H9 (cell line): ENCODE data around the gene TAF4. TPM values are rescaled to one million over a fixed set of nuclear protein-coding genes. Genes with fewer than 3 reads are reported as not detected.

ENCODE experiments used
- DNase-seq: peaks from one replicate; pipeline ENCODE4 v3.0.0-alpha.2; 2017
- H2AFZ ChIP-seq: one replicate; pipeline ENCODE4 v1.6.1; 2013; ENCODE audit warnings: mild to moderate bottlenecking, low read length, control low read depth, moderate library complexity
- H2AK5ac ChIP-seq: 2 replicates; pipeline ENCODE4 v1.6.1; 2013; ENCODE audit warnings: low read length, control low read depth, mixed read lengths; ENCODE audit not compliant: insufficient read length
- H2BK120ac ChIP-seq: one replicate; pipeline ENCODE4 v1.6.1; 2013; ENCODE audit warnings: low read depth, mild to moderate bottlenecking, low read length, control low read depth, inconsistent platforms; ENCODE audit not compliant: poor library complexity, severe bottlenecking
- H2BK12ac ChIP-seq: 2 replicates; pipeline ENCODE4 v1.6.1; 2013; ENCODE audit warnings: low read length, control low read depth, mixed read lengths, low read depth; ENCODE audit not compliant: insufficient read length
- H2BK15ac ChIP-seq: 2 replicates; pipeline ENCODE4 v1.6.1; 2013; ENCODE audit warnings: low read depth, low read length, control low read depth
- H2BK20ac ChIP-seq: one replicate; pipeline ENCODE4 v1.6.1; 2013; ENCODE audit warnings: low read depth, mild to moderate bottlenecking, low read length, control low read depth, inconsistent platforms; ENCODE audit not compliant: poor library complexity, severe bottlenecking
- H2BK5ac ChIP-seq: 2 replicates; pipeline ENCODE4 v1.6.1; 2013; ENCODE audit warnings: low read length, control low read depth, mixed read lengths; ENCODE audit not compliant: insufficient read length
- H3K14ac ChIP-seq: 2 replicates; pipeline ENCODE4 v1.6.1; 2013; ENCODE audit warnings: low read length, control low read depth; ENCODE audit not compliant: insufficient read depth
- H3K18ac ChIP-seq: 2 replicates; pipeline ENCODE4 v1.6.1; 2013; ENCODE audit warnings: low read depth, mild to moderate bottlenecking, mixed read lengths, low read length, control low read depth; ENCODE audit not compliant: insufficient read length
- H3K23ac ChIP-seq: 2 replicates; pipeline ENCODE4 v1.6.1; 2013; ENCODE audit warnings: low read length, control low read depth, mixed read lengths, low read depth; ENCODE audit not compliant: insufficient read length
- H3K23me2 ChIP-seq: 2 replicates; pipeline ENCODE4 v1.6.1; 2013; ENCODE audit warnings: low read depth, mild to moderate bottlenecking, mixed read lengths, low read length, control low read depth; ENCODE audit not compliant: insufficient read length, poor library complexity, severe bottlenecking
- H3K27ac ChIP-seq: 2 replicates; pipeline ENCODE4 v1.5.1; 2013; ENCODE audit warnings: low read length, control low read depth, mixed read lengths, low read depth; ENCODE audit not compliant: insufficient read length
- H3K27me3 ChIP-seq: 2 replicates; pipeline ENCODE4 v1.6.1; 2013; ENCODE audit warnings: low read length, control low read depth, inconsistent platforms; ENCODE audit not compliant: insufficient read depth
- H3K4ac ChIP-seq: 2 replicates; pipeline ENCODE4 v1.6.1; 2013; ENCODE audit warnings: low read depth, mild to moderate bottlenecking, control low read depth, inconsistent platforms, low read length, moderate library complexity
- H3K4me1 ChIP-seq: 2 replicates; pipeline ENCODE4 v1.6.1; 2013; ENCODE audit warnings: low read length, control low read depth, inconsistent platforms; ENCODE audit not compliant: insufficient read depth
- H3K4me2 ChIP-seq: 2 replicates; pipeline ENCODE4 v1.6.1; 2013; ENCODE audit warnings: low read length, control low read depth, mixed read lengths; ENCODE audit not compliant: insufficient read length, insufficient read depth
- H3K56ac ChIP-seq: 2 replicates; pipeline ENCODE4 v1.6.1; 2013; ENCODE audit warnings: low read depth, mild to moderate bottlenecking, mixed read lengths, low read length, control low read depth; ENCODE audit not compliant: insufficient read length
- H3K79me1 ChIP-seq: 2 replicates; pipeline ENCODE4 v1.6.1; 2013; ENCODE audit warnings: low read depth, mild to moderate bottlenecking, moderate library complexity, low read length, control low read depth, inconsistent platforms; ENCODE audit not compliant: insufficient read depth, poor library complexity, severe bottlenecking
- H3K79me2 ChIP-seq: 2 replicates; pipeline ENCODE4 v1.6.1; 2013; ENCODE audit warnings: low read length, control low read depth, inconsistent platforms; ENCODE audit not compliant: insufficient read depth
- H3K9ac ChIP-seq: 2 replicates; pipeline ENCODE4 v1.6.1; 2013; ENCODE audit warnings: low read length, control low read depth, mixed read lengths; ENCODE audit not compliant: insufficient read length; ENCODE audit errors: extremely low read depth
- H3K9me3 ChIP-seq: one replicate; pipeline ENCODE4 v1.6.1; 2013; ENCODE audit warnings: low read depth, low read length, inconsistent platforms; ENCODE audit not compliant: control insufficient read depth
- H3T11ph ChIP-seq: one replicate; pipeline ENCODE4 v1.6.1; 2013; ENCODE audit warnings: mild to moderate bottlenecking, low read length, control low read depth, inconsistent platforms
- H4K20me1 ChIP-seq: one replicate; pipeline ENCODE4 v1.6.1; 2013; ENCODE audit not compliant: control insufficient read depth, insufficient read length, insufficient read depth
- H4K5ac ChIP-seq: 2 replicates; pipeline ENCODE4 v1.6.1; 2013; ENCODE audit warnings: low read depth, mild to moderate bottlenecking, mixed read lengths, low read length, control low read depth; ENCODE audit not compliant: insufficient read length
- H4K8ac ChIP-seq: replicated peaks from 2 replicates; pipeline ENCODE4 v1.6.1; 2013; ENCODE audit warnings: low read length, control low read depth, mixed read lengths, low read depth; ENCODE audit not compliant: insufficient read length
- H4K91ac ChIP-seq: 2 replicates; pipeline ENCODE4 v1.6.1; 2013; ENCODE audit warnings: low read depth, mild to moderate bottlenecking, moderate library complexity, mixed read lengths, low read length, control low read depth; ENCODE audit not compliant: insufficient read length
- H3K27ac Mint-ChIP-seq, 3 experiments: 2 replicates in 2 of 3; 3 replicates in 1 of 3; pipeline ENCODE4 v1.8.0; 2020 to 2021; ENCODE audit warnings: mixed read lengths in 3 of 3, mild to moderate bottlenecking in 1 of 3, moderate library complexity in 1 of 3
- H3K27me3 Mint-ChIP-seq: 2 replicates; pipeline ENCODE4 v1.8.0; 2021; ENCODE audit warnings: low read depth, mild to moderate bottlenecking, moderate library complexity, mixed read lengths
- H3K36me3 Mint-ChIP-seq, 3 experiments: 2 replicates in 2 of 3; 3 replicates in 1 of 3; pipeline ENCODE4 v1.8.0; 2020 to 2021; ENCODE audit warnings: low read depth in 3 of 3, mixed read lengths in 3 of 3; ENCODE audit not compliant: insufficient read depth in 1 of 3
- H3K4me1 Mint-ChIP-seq, 2 experiments: 2 replicates each; pipeline ENCODE4 v1.8.0; 2020; ENCODE audit warnings: mixed read lengths in 2 of 2
- H3K4me3 Mint-ChIP-seq, 2 experiments: 2 replicates in 1 of 2; 3 replicates in 1 of 2; pipeline ENCODE4 v1.8.0; 2020 to 2021; ENCODE audit warnings: mild to moderate bottlenecking in 2 of 2, mixed read lengths in 2 of 2, moderate library complexity in 1 of 2
- H3K9me3 Mint-ChIP-seq, 2 experiments: 2 replicates in 1 of 2; 3 replicates in 1 of 2; pipeline ENCODE4 v1.8.0; 2020; ENCODE audit warnings: mild to moderate bottlenecking in 2 of 2, mixed read lengths in 2 of 2, moderate library complexity in 1 of 2
- CTCF ChIP-seq: fragments of 200-600 bp; sonication (generic); conservative IDR thresholded peaks from 3 replicates; pipeline ENCODE4 v1.8.0; 2021; ENCODE audit warnings: antibody characterized with exemption, mild to moderate bottlenecking
- WGBS: extraction: QIAGEN DNeasy Blood & Tissue Kit; methylation state at CpG from one replicate; pipeline ENCODE4 v1.1.7; 2013; ENCODE audit warnings: missing lambda C conversion rate, low lambda C conversion rate, mixed read lengths; ENCODE audit not compliant: insufficient read length; ENCODE audit errors: extremely low coverage; 5-methylcytosine and 5-hydroxymethylcytosine counted together
- microRNA-seq: library from miRNA; unstranded; fragments of <30 nt; microRNA quantifications from one replicate; pipeline ENCODE4, GENCODE V29; 2020; ENCODE audit warnings: borderline microRNAs expressed
- total RNA-seq: library from RNA; stranded (reverse); gene quantifications from 2 replicates; pipeline ENCODE4 v1.2.1, GENCODE V29; 2021

Gene TAF4
- total RNA-seq, 1 experiment from 2014 or later = 30.8 TPM

GRCh38 chr20:61924858-61925554, 140.7 kb downstream of the TAF4 start:
- Histone ChIP-seq H4K91ac (no peak overlapping the region), H2BK120ac (no peak overlapping the region), H3K18ac (no peak overlapping the region), H4K20me1 (no peaks in the 10 kb centered on the region), H3K23me2 (no peaks in the 10 kb centered on the region), H3K4me1 (no peaks in the 10 kb centered on the region), H2BK5ac (no peak overlapping the region), H3K4ac (no peak overlapping the region), H3K27me3 (no peaks in the 10 kb centered on the region; the same call in 1 of the 2 replicates), H3K14ac (no peak overlapping the region; the same call in 1 of the 2 replicates), H4K8ac (no peak overlapping the region), H4K5ac (no peak overlapping the region), H2BK20ac (no peak overlapping the region), H2AFZ (no peak overlapping the region), H2AK5ac (no peak overlapping the region), H3K23ac (no peak overlapping the region), H3T11ph (no peak overlapping the region), H3K9me3 (no peaks in the 10 kb centered on the region), H3K9ac (no peak overlapping the region), H3K27ac (no peak overlapping the region), H2BK12ac (no peak overlapping the region), H3K79me2 (no peaks in the 10 kb centered on the region), H3K79me1 (no peaks in the 10 kb centered on the region), H3K4me2 (no peak overlapping the region), H2BK15ac (no peak overlapping the region), H3K56ac (no peak overlapping the region)
- no peak overlapping the region for H3K27ac Mint-ChIP-seq
- DNase-seq = no peak
- peaks cover 3% of the 10 kb centered on the region; the same call in 1 of the 2 replicates for H3K27me3 Mint-ChIP-seq
- H3K4me1 Mint-ChIP-seq = no peaks in the 10 kb centered on the region
- TF ChIP-seq CTCF = no peak
- H3K9me3 Mint-ChIP-seq = peaks cover 0 to 2% of the 10 kb centered on the region in 2 experiments; a peak in 1 of 5 replicates
- H3K4me3 Mint-ChIP-seq = no peak overlapping the region
- H3K36me3 Mint-ChIP-seq = peaks cover 0 to 4% (median 1%) of the 10 kb centered on the region in 3 experiments; a peak in 3 of 7 replicates
- WGBS = no CpG with 5 or more reads among the region's 32 CpGs

Small RNA genes within 50 kb of the gene (microRNA-seq; reads per million reads assigned to microRNA genes)
- gene MIR1257 (0.70 reads per million), gene MIR3195 (not detected)

Other genes with a start within 250 kb of the TAF4 start
- 77.9 and 82.4 TPM in 2 replicates for gene LSM14B, start 56.6 kb upstream of the TAF4 start, total RNA-seq
- 332 and 337 TPM in 2 replicates for gene PSMA7, start 77.5 kb upstream of the TAF4 start, total RNA-seq
- gene SS18L1, start 77.9 kb upstream of the TAF4 start, total RNA-seq = 18.8 and 22.2 TPM in 2 replicates
- gene MTG2, start 117.1 kb upstream of the TAF4 start, total RNA-seq = 25.1 and 27.7 TPM in 2 replicates
- gene HRH3, start 154.4 kb upstream of the TAF4 start, total RNA-seq = 1.8 and 1.9 TPM in 2 replicates
- 42.9 and 47.3 TPM in 2 replicates for gene OSBPL2, start 172.6 kb upstream of the TAF4 start, total RNA-seq
- gene ADRM1, start 237.1 kb upstream of the TAF4 start, total RNA-seq = 153 and 154 TPM in 2 replicates